ENCODE data around the gene PGLYRP2. TPM values are rescaled to one million over a fixed set of nuclear protein-coding genes. Genes with fewer than 3 reads are reported as not detected.

The PGLYRP2 gene
- total and polyA plus RNA-seq, 4 experiments from 2014 or later, result 0.19 to 0.91 (median 0.42) TPM

DNA sequence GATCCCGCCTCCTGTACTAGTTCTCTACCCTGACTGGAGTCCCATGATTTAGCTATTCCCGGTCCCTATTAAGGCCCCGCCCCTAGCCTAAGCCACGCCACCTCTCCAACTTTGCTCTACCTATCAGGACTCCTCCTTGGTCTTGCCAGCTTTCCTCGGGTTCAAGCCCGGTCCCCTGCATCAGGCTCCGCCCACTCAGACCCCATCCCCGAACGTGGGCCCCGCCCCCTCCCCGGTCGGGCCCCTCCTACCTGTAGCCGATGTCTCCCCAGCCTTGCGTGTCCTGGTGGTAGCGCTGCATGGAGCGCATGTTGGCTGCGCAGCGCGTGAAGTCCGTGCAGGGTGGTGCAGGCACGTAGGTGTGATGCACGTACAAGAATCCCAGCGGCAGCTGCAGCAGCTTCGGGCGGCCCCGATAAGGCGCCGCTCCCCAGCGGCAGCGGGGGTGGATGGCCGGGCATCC, 7.6 kb downstream of the PGLYRP2 start:
- no peak overlapping the region for H3K27ac Mint-ChIP-seq
- peak overlapping the region in 4 of 8 donors; percentile 25 to 51 (median 44) for H3K4me3 Mint-ChIP-seq
- ChIA-PET POLR2A (ENCODE audit: partially characterized antibody) (interaction anchor here (1.4 to 4.0 kb wide), 2 partner anchors 8 to 22 kb away, joined by 3 to 17 read pairs; partner anchors contain the start of gene WIZ), CTCF (ENCODE audit: partially characterized antibody) (interaction anchor here (9.7 kb wide), 1 partner anchor 81 kb away, joined by 106 read pairs; no protein-coding TSS in a partner anchor)
- DNase-seq, result no peak
- H3K4me1 ChIP-seq (ENCODE audit: insufficient read depth, low read length), result peaks cover 50% of the 10 kb centered on the region
- no peaks in the 10 kb centered on the region for H3K9me3 ChIP-seq (ENCODE audit: control insufficient read depth in 1 of 2, low read length in 2 of 2)
- intact Hi-C loops (cut with micrococcal nuclease), result no loop called here
- H3K27me3 Mint-ChIP-seq, result no peaks in the 10 kb centered on the region
- H3K36me3 Mint-ChIP-seq, result peaks cover 0 to 3% of the 10 kb centered on the region in 2 donors
- H3K9me3 Mint-ChIP-seq, result no peaks in the 10 kb centered on the region
- H3K4me1 Mint-ChIP-seq, result peaks cover 42 to 61% (median 52%) of the 10 kb centered on the region in 4 donors
- no peaks in the 10 kb centered on the region for H3K27me3 ChIP-seq (ENCODE audit: insufficient read depth, low read length)
- H3K27ac ChIP-seq (ENCODE audit: low read depth, low read length), result no peak overlapping the region
- H3K36me3 ChIP-seq (ENCODE audit: insufficient read depth, low read length), result no peaks in the 10 kb centered on the region
- no peak overlapping the region for H3K4me3 ChIP-seq (ENCODE audit: low read length in 2 of 2)

- Mint-ChIP-seq H3K4me3 (peak overlapping the region; percentile 82 to 92 (median 90)), H3K27ac (peak overlapping the region in 6 of 7 donors; percentile 42 to 97 (median 67)), H3K9me3 (no peaks in the 10 kb centered on the region), H3K4me1 (peaks cover 44 to 62% (median 54%) of the 10 kb centered on the region in 4 donors), H3K36me3 (peaks cover 0 to 6% of the 10 kb centered on the region in 2 donors), H3K27me3 (no peaks in the 10 kb centered on the region)
- CTCF ChIA-PET (ENCODE audit: partially characterized antibody), result interaction anchor here (0.8 to 9.7 kb wide), 6 partner anchors 9 to 90 kb away, joined by 3 to 106 read pairs (median 4); partner anchors contain the start of genes AKAP8 and AKAP8L
- H3K4me3 ChIP-seq (ENCODE audit: low read length in 2 of 2), result peak overlapping the region in 1 of 2 donors; percentile 57
- no peak overlapping the region for H3K27ac ChIP-seq (ENCODE audit: low read depth, low read length)
- H3K36me3 ChIP-seq (ENCODE audit: insufficient read depth, low read length), result no peaks in the 10 kb centered on the region
- peaks cover 62% of the 10 kb centered on the region for H3K4me1 ChIP-seq (ENCODE audit: insufficient read depth, low read length)
- no peaks in the 10 kb centered on the region for H3K27me3 ChIP-seq (ENCODE audit: insufficient read depth, low read length)
- DNase-seq, result peak in 1 of 5 donors; percentile 25
- no peaks in the 10 kb centered on the region for H3K9me3 ChIP-seq (ENCODE audit: control insufficient read depth in 1 of 2, low read length in 2 of 2)
- intact Hi-C loops (cut with micrococcal nuclease), result loop anchor here (5.0 kb wide), 1 partner anchor 43 kb away; no protein-coding TSS in a partner anchor
- POLR2A ChIA-PET (ENCODE audit: partially characterized antibody), result interaction anchor here (0.9 to 11.3 kb wide), 7 partner anchors 8 to 86 kb away, joined by 3 to 180 read pairs (median 7); partner anchors contain the start of gene WIZ
Observed at GRCh38 chr19:15469513-15470297, 9.6 kb downstream of the PGLYRP2 start.

- CTCF ChIA-PET (ENCODE audit: partially characterized antibody), result interaction anchor here (0.8 to 9.7 kb wide), 6 partner anchors 10 to 89 kb away, joined by 3 to 106 read pairs (median 4); partner anchors contain the start of genes AKAP8 and AKAP8L
- Mint-ChIP-seq H3K4me1 (peaks cover 47 to 67% (median 57%) of the 10 kb centered on the region in 4 donors), H3K4me3 (peak overlapping the region; percentile 72 to 92 (median 90)), H3K27ac (peak overlapping the region; percentile 2 to 97 (median 61)), H3K9me3 (no peaks in the 10 kb centered on the region), H3K36me3 (peaks cover 0 to 9% of the 10 kb centered on the region in 2 donors), H3K27me3 (no peaks in the 10 kb centered on the region)
- POLR2A ChIA-PET (ENCODE audit: partially characterized antibody), result interaction anchor here (0.6 to 11.3 kb wide), 12 partner anchors 8 to 87 kb away, joined by 3 to 180 read pairs (median 22); partner anchors contain the start of genes AKAP8L, PGLYRP2 and WIZ
- Histone ChIP-seq H3K9me3 (ENCODE audit: control insufficient read depth in 1 of 2, low read length in 2 of 2) (no peaks in the 10 kb centered on the region), H3K27ac (ENCODE audit: low read depth, low read length) (no peak overlapping the region), H3K36me3 (ENCODE audit: insufficient read depth, low read length) (no peaks in the 10 kb centered on the region), H3K27me3 (ENCODE audit: insufficient read depth, low read length) (no peaks in the 10 kb centered on the region), H3K4me3 (ENCODE audit: low read length in 2 of 2) (no peak overlapping the region), H3K4me1 (ENCODE audit: insufficient read depth, low read length) (peaks cover 62% of the 10 kb centered on the region)
- intact Hi-C loops (cut with micrococcal nuclease), result loop anchor here (5.0 kb wide), 1 partner anchor 43 kb away; no protein-coding TSS in a partner anchor
- DNase-seq, result no peak
Observed at GRCh38 chr19:15468675-15469512, 10.4 kb downstream of the PGLYRP2 start.

DNA sequence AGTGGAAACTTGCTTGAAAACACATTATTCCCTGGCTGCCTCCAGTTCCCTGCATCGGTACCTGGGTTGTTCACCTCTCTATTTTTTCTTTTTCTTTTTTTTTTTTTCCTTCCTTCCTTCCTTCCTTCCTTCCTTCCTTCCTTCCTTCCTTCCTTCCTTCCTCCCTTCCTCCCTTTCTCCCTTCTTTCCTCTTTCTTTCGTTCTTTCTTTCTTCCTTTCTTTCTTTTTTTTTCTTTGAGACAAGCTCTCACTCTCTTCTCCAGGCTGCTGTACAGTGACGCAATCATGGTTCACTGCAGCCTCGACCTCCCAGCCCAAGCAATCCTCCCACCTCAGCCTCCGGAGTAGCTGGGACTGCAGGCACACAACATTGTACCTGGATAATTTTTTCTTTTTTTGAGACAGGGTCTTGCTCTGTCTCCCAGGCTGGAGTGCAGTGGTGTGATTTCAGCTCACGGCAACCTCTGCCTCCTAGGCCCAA, 11.5 kb downstream of the PGLYRP2 start:
- Mint-ChIP-seq H3K27ac (peak overlapping the region; percentile 72 to 97 (median 90)), H3K36me3 (peaks cover 7 to 18% of the 10 kb centered on the region in 2 donors), H3K4me3 (peak overlapping the region; percentile 45 to 92 (median 88)), H3K9me3 (no peaks in the 10 kb centered on the region), H3K27me3 (no peaks in the 10 kb centered on the region), H3K4me1 (peaks cover 39 to 70% (median 52%) of the 10 kb centered on the region in 4 donors)
- Histone ChIP-seq H3K9me3 (ENCODE audit: control insufficient read depth in 1 of 2, low read length in 2 of 2) (no peaks in the 10 kb centered on the region), H3K27me3 (ENCODE audit: insufficient read depth, low read length) (no peaks in the 10 kb centered on the region), H3K27ac (ENCODE audit: low read depth, low read length) (no peak overlapping the region), H3K4me1 (ENCODE audit: insufficient read depth, low read length) (peaks cover 64% of the 10 kb centered on the region), H3K4me3 (ENCODE audit: low read length in 2 of 2) (no peak overlapping the region), H3K36me3 (ENCODE audit: insufficient read depth, low read length) (no peaks in the 10 kb centered on the region)
- ChIA-PET POLR2A (ENCODE audit: partially characterized antibody) (interaction anchor here (1.0 to 11.3 kb wide), 17 partner anchors 7 to 374 kb away, joined by 3 to 180 read pairs (median 10); partner anchors contain the start of genes AKAP8, AKAP8L, PGLYRP2 and WIZ), CTCF (ENCODE audit: partially characterized antibody) (interaction anchor here (0.9 to 9.7 kb wide), 8 partner anchors 9 to 85 kb away, joined by 3 to 106 read pairs (median 5); partner anchors contain the start of gene AKAP8L)
- intact Hi-C loops (cut with micrococcal nuclease), result loop anchor here (1.0 to 5.0 kb wide), 4 partner anchors 35 to 89 kb away; no protein-coding TSS in a partner anchor
- DNase-seq, result no peak

DNA sequence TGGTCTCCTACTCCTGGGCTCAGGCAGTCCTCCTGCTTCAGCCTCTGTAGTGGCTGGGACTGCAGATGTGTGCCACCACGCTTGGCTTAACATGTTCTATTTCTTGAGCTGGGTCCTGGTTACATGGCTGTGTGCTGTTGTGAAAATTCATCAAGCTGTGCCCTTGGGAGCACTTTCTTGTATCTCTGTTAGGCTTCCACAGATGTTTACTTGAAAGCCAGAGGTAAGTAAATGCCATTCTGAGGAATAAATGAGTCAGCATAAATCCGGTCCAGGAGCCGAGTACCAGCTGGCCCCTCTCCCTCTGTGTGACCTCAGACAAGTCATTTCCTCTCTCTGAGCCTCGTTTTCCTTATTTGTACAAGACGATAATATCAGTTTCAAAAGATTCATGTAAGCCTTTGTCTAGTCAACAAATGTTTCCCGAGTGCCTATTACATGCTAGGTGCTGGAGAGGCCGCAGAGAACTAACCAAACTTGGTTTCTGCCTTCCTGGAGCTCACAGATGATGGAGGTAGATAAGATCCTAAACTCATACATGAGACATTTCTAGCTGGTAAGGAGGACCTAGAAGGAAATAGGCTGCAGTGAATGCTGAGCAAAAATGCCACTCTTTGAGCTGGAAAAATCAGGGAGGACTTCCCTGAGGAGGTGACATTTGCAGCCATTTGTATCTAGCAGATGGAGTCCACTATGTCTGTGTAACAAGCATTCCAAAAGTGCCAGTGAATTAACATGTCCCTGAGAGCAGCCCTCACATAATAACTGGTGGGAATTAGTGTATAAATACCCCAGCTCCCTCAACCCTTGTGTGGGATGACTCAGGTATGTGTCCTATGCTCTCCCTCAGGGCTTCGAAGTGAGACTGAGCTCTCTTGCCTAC, 12.2 kb downstream of the PGLYRP2 start:
- ChIA-PET CTCF (ENCODE audit: partially characterized antibody) (interaction anchor here (0.6 to 9.7 kb wide), 9 partner anchors 10 to 87 kb away, joined by 3 to 106 read pairs (median 4); partner anchors contain the start of genes AKAP8 and AKAP8L), POLR2A (ENCODE audit: partially characterized antibody) (interaction anchor here (1.0 to 11.3 kb wide), 20 partner anchors 8 to 861 kb away, joined by 3 to 180 read pairs (median 7); partner anchors contain the start of genes AKAP8, AKAP8L, PGLYRP2 and WIZ)
- no peaks in the 10 kb centered on the region for H3K9me3 ChIP-seq (ENCODE audit: control insufficient read depth in 1 of 2, low read length in 2 of 2)
- peak overlapping the region; percentile 83 to 97 (median 91) for H3K27ac Mint-ChIP-seq
- H3K27me3 ChIP-seq (ENCODE audit: insufficient read depth, low read length), result no peaks in the 10 kb centered on the region
- peaks cover 71% of the 10 kb centered on the region for H3K4me1 ChIP-seq (ENCODE audit: insufficient read depth, low read length)
- H3K4me1 Mint-ChIP-seq, result peaks cover 38 to 74% (median 55%) of the 10 kb centered on the region in 4 donors
- H3K36me3 Mint-ChIP-seq, result peaks cover 7 to 21% of the 10 kb centered on the region in 2 donors
- peak overlapping the region; percentile 38 for H3K27ac ChIP-seq (ENCODE audit: low read depth, low read length)
- H3K9me3 Mint-ChIP-seq, result no peaks in the 10 kb centered on the region
- no peaks in the 10 kb centered on the region for H3K36me3 ChIP-seq (ENCODE audit: insufficient read depth, low read length)
- intact Hi-C loops (cut with micrococcal nuclease), result loop anchor here (1.0 to 5.0 kb wide), 4 partner anchors 35 to 89 kb away; no protein-coding TSS in a partner anchor
- no peaks in the 10 kb centered on the region for H3K27me3 Mint-ChIP-seq
- H3K4me3 ChIP-seq (ENCODE audit: low read length in 2 of 2), result no peak overlapping the region
- peak; percentile 56 to 89 (median 65) for DNase-seq
- H3K4me3 Mint-ChIP-seq, result peak overlapping the region; percentile 74 to 89 (median 78)

Measured in CD4-positive, alpha-beta memory T cell (primary cell).